ENCODE data around the gene BCL10. TPM values are rescaled to one million over a fixed set of nuclear protein-coding genes. Genes with fewer than 3 reads are reported as not detected.
A peak's percentile ranks its signal among the peaks of the same experiment; 100 is the strongest.

BCL10 gene
- total RNA-seq: 54.9 and 69.8 TPM in 2 replicates

DNA sequence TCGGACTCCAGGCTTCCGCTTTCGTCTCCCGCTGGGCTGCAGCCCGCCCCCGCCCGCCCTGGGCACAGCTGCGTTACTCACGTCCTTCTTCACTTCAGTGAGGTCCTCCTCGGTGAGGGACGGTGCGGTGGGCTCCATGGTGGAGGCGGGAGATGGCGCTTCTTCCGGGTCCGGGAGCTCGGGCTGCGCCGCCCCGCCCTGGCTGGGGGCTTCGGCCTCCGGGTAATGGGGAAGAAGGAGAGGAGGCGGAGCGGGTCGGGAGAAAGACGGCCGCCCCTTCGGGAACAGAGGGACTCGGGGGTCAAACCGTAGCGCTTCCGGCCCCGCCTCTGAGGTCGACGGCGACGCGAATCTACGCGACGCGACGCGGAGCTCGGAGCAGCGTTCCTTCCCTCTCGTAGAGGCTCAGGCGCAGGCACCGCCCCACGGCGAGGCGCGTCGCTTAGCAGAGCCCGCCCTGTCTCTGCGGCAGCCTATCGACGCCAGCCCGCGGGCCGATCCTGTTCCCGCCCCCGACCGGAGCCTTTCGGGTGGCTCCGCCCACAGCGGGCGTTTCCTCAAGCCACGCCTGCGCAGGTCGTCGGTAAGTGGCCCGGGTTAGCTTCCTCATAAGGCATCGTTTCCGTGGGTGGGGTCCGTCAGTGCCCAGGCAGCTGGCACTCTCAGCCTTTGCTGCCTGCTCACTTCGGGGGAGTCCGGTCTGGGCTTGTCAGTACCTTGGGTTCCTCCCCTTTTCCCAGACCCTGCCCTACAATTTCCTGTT, at the start of gene BCL10:
BCL10 (minus strand) TSS at position 418 of the 763 bp plus-strand sequence; CDS start at position 138, 280 bp downstream.
- DNase-seq (ENCODE audit: low read depth, low spot score): peak; percentile 97

DNA sequence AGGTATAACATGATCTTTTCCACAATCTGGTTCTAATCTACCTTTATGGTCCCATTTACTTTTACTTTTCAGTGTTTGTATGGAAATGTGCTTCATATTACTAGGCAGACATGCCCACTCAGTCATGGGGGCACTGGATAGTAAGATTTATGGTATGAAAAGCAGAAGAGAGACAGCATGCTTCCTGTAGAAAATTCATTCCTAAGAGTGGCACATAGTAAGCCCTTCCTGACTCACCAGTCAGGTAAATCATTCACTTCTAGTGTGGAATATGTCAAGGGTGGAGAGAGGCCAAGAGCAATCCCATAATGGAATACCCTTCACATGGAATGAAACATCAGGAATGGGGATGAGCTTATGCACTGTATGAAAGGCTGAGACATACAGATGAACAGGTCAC, 49.5 kb upstream of the BCL10 start:
- no peak for DNase-seq (ENCODE audit: low read depth, low spot score)

DNA sequence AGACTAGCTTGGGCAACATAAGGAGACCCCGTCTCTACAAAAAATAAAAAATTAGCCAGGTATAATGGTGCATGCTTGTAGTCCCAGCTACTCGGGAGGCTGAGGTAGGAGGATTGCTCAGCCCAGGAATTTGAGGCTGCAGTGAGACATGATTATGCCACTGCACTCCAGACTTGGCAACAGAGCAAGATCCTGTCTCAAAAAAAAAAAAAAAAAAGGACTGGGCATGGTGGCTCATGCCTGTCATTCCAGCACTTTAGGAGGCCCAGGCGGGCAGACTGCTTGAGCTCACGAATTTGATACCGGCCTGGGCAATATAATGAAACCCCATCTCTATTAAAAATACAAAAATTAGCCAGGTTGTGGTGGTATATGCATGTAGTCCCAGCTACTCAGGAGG, 47.3 kb upstream of the BCL10 start:
- DNase-seq (ENCODE audit: low read depth, low spot score): no peak

DNA sequence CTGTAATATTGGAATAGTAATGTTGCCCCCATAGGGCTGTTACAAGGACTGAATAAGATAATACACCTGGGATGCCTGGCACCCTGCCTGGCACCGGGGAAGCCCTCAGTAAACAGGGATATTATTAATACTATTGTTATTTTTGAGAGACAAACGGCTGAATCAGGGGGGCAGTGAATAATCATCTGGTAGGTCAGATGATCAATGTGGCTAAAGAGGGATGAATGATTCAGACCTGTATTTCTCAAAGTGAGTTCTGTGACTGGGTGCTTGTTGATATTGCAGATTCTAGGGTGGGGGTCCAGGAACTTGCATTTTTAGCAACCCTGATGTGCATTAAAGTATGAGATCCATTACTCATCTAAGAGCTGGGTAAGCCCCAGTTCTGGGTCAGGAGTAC, 46.2 kb upstream of the BCL10 start:
- no peak for DNase-seq (ENCODE audit: low read depth, low spot score)

DNA sequence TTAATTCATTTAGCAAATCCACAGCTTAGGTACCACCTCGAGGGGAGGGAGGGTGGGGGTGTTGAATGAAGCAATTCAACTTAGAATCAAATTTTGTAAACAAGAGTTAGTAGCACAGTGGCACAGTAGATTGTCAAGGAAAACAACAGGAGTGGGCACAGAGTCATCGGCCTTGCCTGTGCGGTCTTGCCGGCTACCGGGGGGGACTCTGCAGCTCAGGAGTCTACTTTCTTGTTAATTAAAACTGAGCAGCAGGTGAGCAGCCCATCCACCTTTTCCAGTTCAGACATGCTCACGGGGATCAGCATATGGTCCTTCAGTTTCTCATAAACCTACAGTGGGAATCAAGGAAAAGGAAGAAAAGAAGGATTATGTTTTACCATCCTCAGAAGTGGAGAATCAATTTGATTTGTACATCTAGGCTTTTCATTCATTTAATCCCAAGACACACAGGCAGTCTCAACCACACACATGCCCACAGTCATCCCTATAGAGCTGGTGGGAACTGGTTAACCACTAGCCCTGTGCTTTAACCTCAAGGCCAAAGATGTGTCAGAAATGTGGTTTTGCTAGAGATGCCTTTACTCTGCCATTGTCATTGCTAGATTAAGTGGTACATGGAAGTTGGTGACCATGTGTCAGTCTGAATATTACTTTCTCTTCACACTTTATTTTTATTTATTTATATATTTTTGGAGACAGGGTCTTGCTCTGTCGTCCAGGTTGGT, 45.0 kb upstream of the BCL10 start:
- DNase-seq (ENCODE audit: low read depth, low spot score): no peak

DNA sequence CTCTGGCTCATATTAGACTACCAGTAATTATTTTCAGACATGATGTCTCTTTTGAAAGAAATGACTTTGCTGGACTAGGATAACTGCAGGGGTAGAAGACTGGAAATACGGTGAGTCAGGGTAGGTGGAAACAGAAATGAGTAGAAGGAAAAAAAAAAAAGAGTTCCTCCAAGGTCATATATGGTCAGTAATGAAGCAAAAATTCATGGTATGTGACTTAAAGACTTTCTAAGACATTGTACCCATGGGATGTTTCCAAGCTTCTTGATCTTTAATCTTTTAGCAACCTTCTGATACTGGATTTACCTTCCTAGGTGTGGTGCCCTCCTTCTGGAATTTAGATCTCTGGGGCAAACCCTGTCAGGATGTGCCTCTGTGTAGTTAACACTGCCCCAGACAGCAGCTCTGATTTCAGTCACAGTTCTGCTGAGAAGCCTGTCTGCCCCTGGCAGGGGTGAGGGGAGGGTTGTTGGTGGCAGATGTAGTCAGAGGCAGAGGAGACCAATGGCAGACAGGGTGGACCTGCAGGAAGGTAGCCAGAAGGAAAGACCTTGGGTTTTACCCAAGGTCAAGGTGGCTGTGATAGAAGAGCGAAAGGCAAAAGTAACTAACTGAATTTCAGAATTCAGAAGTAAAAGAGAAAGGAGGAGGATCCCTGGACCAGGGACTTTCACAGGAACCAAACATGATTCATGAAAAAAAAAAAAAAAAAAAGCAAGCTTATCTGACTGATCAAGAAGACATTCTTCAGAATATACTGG, 44.1 kb upstream of the BCL10 start:
- DNase-seq (ENCODE audit: low read depth, low spot score): no peak

DNA sequence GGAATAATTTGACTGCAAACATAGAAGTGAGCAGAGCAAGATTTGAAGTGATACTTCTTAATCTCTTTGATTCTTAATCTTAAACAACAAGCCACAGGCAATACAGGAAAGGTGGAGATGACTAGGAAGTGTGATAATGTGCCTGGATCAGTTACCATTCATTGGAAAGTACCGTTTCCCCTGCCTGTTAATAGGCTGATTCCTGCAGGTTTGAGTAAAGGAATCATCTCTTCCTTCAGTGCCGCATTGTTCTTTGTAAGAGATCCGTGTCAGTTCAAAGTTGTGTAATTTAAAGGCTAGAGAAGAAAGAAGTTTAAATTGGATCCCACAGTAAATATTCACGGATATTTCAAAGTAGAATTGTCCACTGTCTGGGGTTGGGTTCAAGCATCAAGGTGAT, 43.5 kb upstream of the BCL10 start:
- peak; percentile 87 for DNase-seq (ENCODE audit: low read depth, low spot score)

DNA sequence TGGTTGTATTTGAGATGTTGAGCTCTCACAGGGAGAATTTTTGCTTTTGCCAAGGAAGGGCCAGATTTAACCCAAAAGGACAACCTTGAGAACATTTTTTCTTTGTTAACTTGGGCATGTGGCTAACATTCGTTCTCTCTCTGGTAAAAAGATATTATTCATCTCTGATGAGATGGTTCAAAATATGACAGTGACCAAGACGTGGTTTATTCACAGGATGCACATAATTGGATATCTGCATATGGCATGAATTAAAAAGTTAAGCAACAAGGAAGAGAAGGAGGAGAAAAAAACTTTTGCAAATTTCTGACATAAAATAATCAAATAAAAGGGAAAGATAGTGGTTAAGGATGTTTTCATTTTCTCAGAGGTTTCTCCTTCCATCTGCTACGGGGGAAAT, 43.1 kb upstream of the BCL10 start:
- DNase-seq (ENCODE audit: low read depth, low spot score): no peak

DNA sequence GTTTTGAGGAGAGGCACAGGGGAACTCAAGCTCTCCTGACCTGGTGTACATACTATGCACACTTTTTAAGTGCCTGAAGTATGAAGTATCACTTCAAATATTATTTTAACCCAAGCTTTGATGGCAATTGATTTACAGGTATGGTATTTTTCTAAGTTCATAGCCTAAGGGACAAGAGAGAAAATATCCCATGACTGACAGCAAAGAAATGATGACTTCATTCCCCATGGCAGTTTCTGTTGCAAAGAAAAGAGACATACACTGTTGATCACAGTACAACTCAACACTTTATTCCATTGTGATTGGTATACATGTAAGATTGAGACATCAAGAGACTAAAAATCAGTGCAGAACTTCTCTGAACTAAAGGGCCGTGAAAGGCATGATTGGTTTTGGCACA, 41.8 kb upstream of the BCL10 start:
- no peak for DNase-seq (ENCODE audit: low read depth, low spot score)

DNA sequence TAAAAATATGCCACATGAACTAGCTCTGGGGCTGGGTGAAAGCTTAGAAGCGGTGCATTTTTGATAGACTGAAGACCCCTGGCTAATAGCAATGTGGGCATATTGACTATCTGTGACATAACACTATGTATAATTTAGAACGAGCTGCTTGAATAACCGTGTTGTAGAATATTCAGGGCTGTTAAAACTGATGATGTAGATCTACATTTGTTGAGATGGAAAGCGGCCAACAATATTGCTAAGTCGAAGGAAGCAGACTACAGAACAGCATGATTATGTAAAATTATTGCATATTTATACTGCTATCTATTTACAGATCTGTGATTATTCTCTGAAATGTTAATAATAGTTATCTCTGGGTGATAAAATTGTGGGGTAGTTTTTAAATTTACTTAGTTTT, 41.1 kb upstream of the BCL10 start:
- DNase-seq (ENCODE audit: low read depth, low spot score): no peak

DNA sequence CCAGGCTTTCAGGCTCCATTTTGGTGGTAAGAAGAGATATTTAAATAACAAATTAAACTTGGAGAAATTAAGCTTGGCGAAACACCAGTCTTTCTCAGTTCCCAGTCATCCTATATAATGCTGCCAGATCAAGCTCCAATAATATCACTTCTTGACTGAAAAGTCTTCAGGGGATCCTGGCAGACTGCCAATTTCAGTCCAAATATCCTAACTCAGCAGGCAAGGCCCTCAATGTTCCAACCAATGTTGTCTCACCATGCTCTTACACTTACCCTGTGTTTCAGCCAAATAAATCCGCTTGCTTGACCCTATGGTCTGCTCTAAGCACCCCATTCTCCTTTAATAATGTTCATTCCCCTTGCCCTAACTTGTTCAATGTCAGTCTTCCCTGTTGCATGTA, 39.9 kb upstream of the BCL10 start:
- no peak for DNase-seq (ENCODE audit: low read depth, low spot score)

DNA sequence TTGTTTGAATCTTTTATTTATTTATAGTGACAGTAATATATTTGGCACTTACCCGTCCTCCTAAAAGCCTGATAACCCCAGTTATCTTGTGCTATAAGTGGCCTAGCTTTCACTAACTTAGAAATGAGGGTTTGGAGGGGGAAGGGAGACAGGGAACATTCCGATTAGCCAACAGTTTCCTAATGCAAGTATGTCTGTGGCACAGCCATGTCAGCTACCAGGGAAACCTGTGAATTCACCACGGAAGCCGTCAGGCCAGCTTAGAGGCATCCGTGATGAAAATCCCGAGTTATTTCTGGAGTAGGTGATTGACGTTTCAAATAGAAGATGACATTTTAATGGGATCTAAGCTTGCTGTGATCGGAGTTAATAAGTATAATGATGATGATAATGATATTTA, 39.4 kb upstream of the BCL10 start:
- DNase-seq (ENCODE audit: low read depth, low spot score): no peak

DNA sequence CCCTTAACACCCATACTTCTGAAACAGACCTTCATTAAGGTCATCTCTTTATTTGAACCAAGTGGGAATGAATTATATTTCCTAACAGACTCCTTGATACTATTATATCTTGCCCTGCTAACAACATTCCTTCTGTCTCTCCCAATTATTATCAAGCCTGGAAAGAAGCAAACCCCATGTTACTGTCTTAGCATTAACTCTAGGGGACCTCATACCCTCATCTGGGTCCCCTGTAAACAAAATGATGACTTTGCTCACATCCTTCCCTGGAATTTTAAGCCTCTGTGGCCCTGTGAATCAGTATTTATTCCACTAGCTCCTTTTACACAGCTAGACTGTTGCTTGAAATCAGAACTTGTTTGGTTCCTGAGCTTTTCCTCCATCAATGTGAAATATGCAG, 38.3 kb upstream of the BCL10 start:
- DNase-seq (ENCODE audit: low read depth, low spot score): no peak

DNA sequence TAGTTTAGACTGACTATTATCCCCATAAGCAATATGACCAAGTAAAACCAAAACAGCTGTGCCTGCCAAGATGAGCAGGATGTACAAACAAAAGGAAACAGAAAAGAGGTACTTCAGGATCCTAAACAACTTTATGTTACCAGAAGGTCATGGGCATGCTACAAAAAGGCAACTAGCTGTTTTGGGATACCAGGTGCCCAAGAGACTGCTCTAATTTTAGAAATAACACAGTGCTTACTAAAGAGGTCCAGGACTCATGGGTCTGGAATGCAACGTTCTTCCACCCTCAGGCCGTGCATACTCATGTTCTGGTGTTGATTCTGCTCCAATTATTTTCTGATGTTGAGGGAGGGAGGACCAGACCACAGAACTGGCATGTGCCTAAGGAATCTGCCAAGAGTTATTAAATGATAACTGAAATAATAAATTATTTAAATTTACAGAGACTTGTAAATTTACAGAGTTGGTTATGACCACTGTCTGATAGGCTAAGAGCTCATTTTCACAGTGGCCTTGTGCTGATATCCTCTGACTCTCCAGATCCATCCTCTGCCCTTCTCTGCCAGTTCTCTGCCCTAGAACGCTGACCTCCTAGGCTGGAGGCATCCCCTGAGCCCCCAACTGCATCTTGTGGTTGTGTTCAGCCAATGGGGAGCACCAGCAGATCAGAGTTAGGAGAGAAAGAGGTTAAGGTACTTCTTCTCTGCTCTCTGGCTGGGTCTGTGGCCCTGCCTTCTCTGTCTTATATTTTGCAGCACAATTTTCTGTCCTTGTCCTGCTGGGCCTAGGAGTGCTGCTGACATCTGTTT, 37.7 kb upstream of the BCL10 start:
- peak; percentile 90 for DNase-seq (ENCODE audit: low read depth, low spot score)

DNA sequence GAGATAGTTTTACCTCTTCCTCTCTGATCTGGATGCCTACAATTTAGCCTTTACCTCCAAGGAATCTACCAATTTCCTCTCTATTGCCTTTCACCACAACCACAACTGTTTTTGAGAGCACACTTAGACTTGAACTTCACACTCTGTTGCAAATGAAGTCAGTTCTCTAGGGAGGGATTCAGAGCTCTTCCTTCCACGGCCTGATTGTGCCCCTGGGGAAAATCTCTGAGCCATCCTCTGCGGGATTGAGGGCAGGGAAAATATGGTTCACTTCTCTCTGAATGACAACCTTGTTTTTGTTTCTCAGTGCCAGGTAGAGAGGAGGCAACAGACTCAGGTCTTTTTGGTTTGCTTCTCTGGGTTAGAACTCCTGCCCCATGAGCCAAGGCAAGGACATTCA, 35.4 kb upstream of the BCL10 start:
- DNase-seq (ENCODE audit: low read depth, low spot score): no peak

DNA sequence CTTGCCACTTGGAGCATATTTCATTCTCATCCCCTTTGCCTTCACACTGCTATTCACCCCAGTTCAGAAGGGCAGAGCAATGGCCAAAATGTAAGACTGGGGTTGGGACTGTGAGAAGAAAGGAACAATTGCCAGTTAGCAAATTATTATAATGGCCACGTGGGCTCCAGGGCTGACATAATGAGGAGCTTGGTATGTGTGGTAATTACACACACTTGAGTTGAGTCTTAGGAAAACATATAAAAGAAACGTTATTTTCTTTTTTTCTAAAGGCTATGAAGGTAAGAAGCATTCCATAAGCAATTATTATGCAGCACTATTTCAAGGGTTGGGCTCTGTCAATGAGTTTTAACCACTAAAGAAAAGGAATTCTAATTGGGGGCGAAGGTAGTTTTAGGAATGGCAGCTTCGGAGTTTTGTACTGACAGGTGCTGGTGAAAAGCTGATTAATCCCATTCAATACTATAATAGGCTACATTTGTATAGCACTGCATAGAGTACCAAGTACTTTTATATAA, 32.5 kb upstream of the BCL10 start:
- no peak for DNase-seq (ENCODE audit: low read depth, low spot score)

DNA sequence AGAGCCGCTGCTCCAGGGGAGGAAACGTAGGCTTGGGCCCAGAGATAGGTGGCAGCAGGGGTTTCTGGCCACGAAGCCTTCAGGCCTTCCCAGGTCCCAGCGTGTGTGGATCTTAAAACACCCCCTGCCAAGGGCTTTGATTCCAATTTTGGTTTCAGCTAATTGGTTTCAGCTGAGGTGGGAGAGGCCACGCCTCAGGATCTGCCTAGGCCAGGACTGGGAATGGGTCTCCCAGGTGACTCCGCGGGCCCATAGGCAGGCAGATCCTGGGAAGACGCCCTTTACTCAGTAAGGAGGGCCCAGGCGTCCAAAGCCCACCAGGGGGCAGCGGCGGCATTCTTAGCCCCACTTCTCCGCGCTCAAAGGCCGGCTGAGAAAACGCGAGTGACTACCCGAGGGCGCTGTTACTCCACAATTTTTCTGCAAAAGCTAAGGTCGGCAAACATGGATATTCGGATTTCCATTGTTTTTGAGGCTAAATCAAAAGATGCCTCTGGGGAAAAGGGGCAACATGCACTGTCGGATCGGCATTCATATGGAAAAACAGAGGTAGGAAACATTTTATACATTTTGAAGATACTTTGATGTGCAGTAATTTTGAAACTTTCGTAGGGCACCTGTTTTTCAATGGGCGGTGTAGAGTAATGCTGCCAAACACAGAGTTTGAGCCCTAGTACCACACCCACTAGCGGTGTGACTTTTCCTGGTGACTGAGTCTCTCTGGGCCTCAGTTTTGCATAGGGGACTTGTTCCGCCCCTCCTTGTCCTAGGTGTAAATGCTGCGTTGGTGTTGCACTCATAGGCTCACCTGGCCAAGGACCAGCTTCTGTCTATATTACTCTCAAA, 31.8 kb upstream of the BCL10 start:
- peak; percentile 76 for DNase-seq (ENCODE audit: low read depth, low spot score)

DNA sequence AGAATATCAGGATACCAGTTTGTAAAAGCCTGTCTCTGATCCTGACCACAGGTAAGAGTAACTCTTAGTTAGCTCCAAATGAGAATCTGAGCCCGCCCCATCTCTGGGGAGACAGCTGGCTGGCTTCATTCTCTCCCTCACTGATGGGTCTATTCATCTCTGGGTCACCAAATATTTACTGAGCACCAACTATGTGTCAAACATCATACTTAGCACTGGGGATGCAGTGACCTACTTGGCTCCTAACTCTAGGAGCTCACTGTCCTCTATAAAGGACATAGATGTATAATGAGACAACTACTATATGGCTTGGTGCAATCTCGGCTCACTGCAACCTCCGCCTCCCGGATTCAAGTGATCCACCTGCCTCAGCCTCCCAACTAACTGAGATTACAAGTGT, 29.8 kb upstream of the BCL10 start:
- DNase-seq (ENCODE audit: low read depth, low spot score): no peak

DNA sequence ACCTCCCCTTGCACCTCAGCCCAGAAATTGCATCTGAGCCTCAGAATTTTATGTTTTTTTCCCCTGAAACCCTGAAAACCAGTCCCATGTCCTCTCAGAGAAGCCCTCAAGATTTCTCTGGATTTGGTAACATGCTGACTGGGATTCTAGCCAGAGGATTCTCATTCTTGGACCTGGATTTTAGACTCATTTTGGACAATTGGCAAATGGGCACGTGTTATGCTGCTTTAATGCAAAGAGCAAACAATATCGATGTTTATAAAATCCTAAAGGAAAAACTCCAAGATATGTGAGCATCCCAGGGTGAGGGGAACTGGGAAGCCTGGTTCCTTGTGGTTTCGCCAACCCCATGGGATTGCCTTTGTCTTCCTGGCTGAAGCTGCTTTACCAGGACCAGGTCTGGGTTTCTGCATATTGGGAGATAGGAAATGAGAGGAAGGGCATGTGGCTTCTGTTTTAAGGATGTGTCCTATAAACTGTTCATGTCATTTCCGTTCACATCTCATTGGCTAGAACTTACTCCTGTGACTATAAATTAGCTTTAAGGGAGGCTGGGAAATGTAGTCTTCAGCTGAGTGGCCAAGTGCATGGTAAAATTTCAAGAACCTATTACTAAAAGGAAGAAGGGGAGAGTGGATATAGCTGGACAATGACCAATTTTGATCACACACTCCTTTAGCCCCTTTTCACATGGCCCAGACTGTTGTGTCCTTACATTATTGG, 27.2 kb upstream of the BCL10 start:
- no peak for DNase-seq (ENCODE audit: low read depth, low spot score)

DNA sequence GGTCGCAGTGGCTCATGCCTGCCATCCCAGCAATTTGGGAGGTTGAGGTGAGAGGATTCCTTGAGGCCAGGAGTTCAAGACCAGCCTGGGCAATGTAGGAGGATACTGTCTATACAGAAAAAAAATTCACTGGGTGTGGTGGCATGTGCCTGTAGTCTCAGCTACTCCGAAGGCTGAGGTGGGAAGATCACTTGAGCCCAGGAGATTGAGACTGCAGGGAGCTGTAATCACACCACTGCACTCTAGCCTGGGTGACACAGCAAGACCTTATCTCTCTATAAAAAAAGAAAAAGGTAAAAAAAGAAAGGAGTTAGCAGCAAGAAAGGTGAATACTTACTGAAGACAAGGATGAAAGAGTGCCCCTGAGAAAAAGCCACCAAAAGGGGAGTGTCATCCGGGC, 23.7 kb upstream of the BCL10 start:
- no peak for DNase-seq (ENCODE audit: low read depth, low spot score)
